HuH-7 (cell line): ENCODE data around the gene KIF21B.

Experiments used
- DNase-seq: peaks from one replicate; pipeline ENCODE4 v3.0.0; 2011; ENCODE audit warnings: low spot score

Gene KIF21B

GRCh38 chr1:201042779-201043461 lies 19.4 kb upstream of the KIF21B start:
- DNase-seq = peak; percentile 73

- no peak for DNase-seq
Observed at GRCh38 chr1:201041011-201041410, 17.5 kb upstream of the KIF21B start.

- DNase-seq = no peak
Observed at GRCh38 chr1:201039876-201040275, 16.4 kb upstream of the KIF21B start.

- DNase-seq = no peak
Observed at GRCh38 chr1:201039418-201039817, 15.9 kb upstream of the KIF21B start.

- DNase-seq = no peak
Observed at GRCh38 chr1:201038186-201038876, 14.8 kb upstream of the KIF21B start.

GRCh38 chr1:201036188-201036842 lies 12.8 kb upstream of the KIF21B start:
- DNase-seq = no peak

GRCh38 chr1:201034671-201035070 lies 11.2 kb upstream of the KIF21B start:
- no peak for DNase-seq

- no peak for DNase-seq
Observed at GRCh38 chr1:201032408-201032807, 8.9 kb upstream of the KIF21B start.

- DNase-seq = no peak
Observed at GRCh38 chr1:201028461-201028889, 5.0 kb upstream of the KIF21B start.

GRCh38 chr1:201026836-201027235 lies 3.3 kb upstream of the KIF21B start:
- DNase-seq = no peak

- no peak for DNase-seq
Observed at GRCh38 chr1:201026234-201026633, 2.7 kb upstream of the KIF21B start.

- DNase-seq = peak; percentile 68
Observed at GRCh38 chr1:201025571-201026002, 2.1 kb upstream of the KIF21B start.

GRCh38 chr1:201024625-201024998 lies 1.1 kb upstream of the KIF21B start:
- no peak for DNase-seq

GRCh38 chr1:201023920-201024624 lies 558 bp upstream of the KIF21B start:
- no peak for DNase-seq

GRCh38 chr1:201022820-201023516 lies 546 bp downstream of the KIF21B start:
- no peak for DNase-seq

GRCh38 chr1:201022493-201022819 lies 1.1 kb downstream of the KIF21B start:
- DNase-seq = no peak

GRCh38 chr1:201021630-201022492 lies 1.7 kb downstream of the KIF21B start:
- DNase-seq = no peak

GRCh38 chr1:201020721-201021629 lies 2.5 kb downstream of the KIF21B start:
- DNase-seq = peak; percentile 77

GRCh38 chr1:201020040-201020591 lies 3.4 kb downstream of the KIF21B start:
- DNase-seq = no peak
